Stimulated activated CD8-positive, alpha-beta memory T cell treated with anti-CD3 and anti-CD28 coated beads, Interleukin-12 subunit alpha, Interleukin-12 subunit beta, amount 100 ng/mL, for 1 hour (primary cell): Measurements from ENCODE around the gene SLC35A3.
"Not testable (repeated sequence)": the region's sequence is repeated elsewhere in the genome, so short reads cannot be mapped to it uniquely, and the experiment has no call there.

Experiments used
- DNase-seq: peaks from one replicate; pipeline ENCODE4 v3.0.0-alpha.2; 2020; ENCODE audit warnings: low read depth

Gene SLC35A3

DNA sequence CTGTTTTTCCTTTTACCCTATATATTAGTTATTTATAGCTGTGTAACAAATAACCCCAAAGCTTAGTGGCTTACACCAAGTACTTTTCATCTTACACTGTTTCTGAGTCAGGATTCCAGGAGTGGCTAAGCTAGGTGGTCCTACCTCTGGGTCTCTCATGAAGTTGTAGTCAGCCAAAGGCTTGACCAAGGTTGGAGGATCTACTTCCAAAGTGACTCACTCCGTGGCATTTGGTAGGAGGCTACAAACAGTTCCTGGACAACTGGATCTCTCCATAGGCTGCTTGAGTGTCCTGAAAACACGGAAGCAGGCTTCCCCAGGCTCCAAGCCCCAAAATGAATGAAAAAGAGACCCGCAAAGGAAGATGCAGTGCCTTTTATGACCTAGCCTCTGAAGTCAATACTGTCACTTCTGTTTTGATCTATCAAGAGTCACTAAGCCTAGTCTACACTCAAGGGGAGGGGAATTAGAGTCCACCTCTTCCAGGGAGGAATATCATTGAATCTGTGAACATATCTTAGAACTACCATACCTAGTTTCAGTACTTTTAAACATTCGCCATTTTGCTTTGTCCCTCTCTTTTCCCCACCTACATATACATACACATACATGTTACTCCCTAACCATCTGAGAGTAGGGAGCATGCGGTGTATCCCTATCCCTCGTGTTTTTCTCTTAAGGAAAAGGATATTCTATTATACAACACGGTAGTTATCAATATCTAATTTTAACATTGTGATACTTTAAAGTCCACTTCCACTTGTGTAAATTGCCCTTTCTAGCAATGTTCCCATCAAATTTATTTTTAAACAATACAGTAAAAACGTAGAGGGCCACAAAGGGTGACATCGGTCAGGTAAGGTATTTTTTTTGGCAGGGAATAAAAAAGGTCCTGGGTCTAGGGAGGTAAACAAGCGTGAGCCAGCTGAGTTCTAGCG, 67.2 kb downstream of the SLC35A3 start:
- no peak for DNase-seq

DNA sequence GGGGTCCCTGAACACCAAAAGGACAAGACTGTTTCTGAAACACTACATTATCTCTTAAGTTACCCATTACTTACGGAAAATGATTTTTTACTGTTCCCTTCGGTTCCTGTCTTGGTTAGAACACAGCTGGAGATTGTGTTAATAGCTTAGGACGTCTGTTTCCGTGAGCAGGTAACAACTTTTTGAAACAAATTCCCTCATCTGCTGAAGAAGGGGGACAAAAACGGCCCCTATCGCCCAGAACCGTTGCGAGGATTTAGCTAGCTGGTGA, 67.8 kb downstream of the SLC35A3 start:
- no peak for DNase-seq

DNA sequence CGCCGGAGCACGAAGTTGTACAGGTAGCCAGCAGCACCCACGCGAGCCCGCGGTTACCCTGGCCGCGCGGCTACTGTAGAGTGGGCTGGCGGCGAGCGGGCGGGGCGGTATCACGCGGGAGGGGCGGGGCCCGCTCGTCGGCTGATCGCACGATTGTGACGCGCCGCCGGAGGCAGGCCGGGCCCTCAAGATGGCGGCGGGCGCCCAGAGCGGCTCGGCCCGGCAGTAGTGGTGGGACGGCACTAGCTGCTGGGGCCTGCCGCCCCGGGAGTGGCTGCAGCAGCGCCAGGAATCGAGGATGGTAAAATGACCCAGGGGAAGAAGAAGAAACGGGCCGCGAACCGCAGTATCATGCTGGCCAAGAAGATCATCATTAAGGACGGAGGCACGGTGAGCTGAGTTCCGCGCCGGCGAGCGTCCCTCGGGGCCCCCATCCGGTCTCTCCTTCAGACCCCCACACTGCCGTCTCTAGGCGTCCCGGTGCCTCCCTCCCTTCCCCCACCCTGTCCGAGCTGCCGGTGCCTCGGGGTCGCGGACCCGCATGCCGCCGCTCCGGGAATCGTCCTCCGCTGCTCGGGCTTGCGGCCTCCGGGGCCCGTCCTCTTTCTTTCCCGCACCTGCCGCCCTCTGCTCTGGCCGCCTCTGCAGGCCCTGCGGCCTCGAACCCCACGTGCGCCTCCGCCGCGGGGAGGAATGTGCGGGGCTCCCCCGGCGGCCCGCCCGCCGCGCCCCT, 68.3 kb downstream of the SLC35A3 start:
- DNase-seq = peak; percentile 77

DNA sequence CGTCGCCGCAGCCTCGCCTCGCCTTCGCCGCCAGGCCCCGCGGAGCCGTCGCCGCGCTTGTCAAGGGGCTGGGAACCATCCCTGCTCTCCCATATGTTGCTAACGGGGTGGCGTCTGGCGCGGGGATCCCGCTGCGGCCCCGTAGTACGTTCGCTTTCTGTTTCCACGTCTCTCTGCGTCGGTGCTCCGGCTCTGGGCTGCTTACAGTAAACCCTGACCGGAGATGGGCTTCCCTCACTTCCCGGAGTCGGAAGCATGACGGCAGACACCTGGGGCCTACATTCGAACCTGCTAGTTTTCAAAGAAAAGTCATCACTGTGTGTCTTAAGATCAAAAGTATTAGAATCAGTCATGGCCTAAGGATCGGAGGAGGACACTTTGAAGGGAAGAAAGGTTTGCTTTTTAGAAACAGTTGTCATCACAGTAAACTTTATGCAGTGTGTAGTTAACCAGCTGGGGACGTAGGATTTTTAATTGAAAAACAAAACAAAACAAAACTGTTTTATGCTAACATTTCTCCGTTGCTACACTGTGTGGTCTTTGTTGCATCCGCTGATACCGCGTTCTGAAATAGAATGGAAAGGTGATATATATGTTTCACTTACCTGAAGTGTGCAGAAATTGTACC, 69.0 kb downstream of the SLC35A3 start:
- DNase-seq = peak; percentile 51

DNA sequence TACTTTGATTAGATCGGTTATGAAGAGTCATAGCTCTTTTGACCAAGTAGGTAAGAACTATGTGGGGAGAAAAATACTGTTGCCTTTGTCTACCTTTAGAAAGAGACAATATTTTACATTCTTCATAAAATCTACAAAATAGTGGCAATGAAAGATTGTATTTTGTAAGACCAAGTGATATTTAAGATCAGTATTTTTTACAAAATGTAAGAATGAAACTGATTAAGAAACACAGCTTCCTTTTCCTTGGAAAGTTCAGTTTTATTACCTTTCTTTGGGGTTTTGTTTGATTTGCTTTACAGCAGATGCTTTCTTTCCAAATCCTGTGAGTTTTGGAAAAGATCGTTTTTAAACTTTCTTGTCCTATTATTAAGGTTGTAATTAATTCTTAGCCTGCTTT, 69.8 kb downstream of the SLC35A3 start:
- DNase-seq = no peak

DNA sequence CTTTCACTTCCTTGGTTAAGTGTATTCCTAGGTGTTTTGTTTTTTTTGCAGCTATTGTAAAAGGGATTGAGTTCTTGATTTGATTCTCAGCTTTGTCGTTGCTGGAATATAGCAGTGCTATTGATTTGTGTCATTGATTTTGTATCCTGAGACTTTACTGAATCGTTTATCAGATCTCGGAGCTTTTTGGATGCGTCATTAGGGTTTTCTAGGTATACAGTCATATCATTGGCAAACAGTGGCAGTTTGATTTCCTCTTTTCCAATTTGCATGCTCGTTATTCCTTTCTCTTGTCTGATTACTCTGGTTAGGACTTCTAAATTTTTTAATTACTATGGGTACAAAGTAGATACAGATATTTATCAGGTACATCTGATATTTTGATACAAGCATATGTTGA, 75.4 kb downstream of the SLC35A3 start:
- DNase-seq = no peak

DNA sequence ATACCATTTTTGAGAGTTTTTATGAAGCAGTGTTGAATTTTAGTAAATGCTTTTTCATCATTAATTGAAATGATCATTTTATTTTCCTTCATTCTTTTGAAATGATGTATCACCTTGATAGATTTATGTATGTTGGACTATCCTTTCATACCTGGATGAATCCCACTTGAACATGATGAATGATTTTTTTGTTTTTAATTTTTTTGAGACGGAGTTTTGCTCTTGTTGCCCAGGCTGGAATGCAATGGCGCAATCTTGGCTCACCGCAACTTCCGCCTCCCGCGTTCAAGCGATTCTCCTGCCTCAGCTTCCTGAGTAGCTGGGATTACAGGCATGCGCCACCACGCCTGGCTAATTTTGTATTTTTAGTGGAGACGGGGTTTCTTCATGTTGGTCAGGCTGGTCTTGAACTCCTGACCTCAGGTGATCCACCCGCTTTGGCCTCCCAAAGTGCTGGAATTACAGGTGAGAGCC, 77.5 kb downstream of the SLC35A3 start:
- not testable (repeated sequence) for DNase-seq

DNA sequence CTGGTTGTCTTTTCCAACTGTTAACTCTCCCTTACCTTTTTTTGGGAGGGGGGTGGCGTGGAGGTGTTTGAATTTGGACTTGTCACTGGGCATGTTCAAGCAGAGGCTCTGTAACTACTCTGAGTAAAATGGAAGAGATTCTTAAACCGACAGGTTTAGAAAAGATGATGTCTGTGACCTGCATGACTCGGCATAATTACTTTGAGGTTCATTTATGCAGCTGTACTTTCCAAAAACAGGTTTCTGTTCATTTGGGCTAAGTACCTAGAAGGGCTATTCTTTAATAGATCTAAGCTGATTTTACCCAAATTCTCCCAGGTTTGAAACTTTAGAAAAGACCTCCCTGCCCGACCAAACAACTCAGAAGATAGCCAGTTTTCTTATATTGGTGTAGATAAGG, 80.3 kb downstream of the SLC35A3 start:
- no peak for DNase-seq

DNA sequence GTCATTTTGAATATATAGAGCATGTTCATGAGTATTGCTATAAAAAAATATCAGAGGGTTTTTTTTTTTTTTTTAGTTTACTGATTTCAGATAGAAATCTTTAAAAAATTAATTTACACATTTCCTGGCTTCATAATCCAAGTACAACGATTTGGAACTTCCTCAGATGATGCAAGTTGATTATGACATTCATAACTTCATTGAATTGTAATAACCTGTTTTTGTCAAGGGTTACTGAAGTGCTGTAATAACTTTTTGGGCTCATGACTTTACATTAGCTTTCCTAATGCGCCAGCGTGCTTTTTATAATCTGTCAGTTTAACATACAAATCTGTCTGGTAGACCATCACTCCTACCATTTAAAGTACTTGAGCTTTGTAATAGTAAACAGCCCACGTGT, 81.6 kb downstream of the SLC35A3 start:
- no peak for DNase-seq

DNA sequence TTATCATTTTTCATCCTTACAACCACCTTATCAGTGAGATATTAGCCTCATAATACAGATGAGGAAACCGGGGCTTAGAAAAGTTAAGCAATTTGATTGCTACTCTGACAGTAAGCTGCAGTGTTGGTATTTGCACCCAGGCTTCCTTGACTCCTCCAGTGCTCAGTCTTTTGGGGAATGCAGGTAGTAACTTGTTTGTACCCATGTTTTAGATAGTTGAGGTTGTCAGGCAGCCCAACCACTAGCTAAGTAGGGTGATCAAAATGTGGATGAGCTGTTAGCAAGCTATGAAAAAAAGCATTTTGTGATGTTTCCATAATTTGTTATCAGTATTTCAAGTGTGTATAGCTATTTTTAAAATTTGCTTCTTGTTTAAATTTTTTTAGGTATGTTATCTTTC, 82.1 kb downstream of the SLC35A3 start:
- DNase-seq = no peak

DNA sequence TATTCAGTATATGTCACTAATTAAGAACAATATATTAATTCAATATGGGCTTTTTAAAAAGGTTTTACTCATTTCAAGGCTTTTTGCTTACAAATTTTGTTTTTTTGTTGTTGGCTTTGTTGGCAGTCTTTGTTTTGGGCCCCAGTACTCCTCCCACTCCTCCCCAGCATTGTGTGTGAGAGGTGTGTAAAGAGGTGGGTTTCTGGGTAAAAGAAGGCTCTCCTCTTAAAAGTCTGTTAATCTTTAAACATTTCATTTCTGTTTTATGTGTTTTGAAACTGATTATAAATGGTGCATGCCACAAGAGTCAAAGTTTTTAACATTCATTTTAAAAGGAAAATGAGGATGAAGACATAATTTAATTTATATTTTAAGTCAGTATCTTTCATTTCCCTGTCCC, 83.3 kb downstream of the SLC35A3 start:
- no peak for DNase-seq

DNA sequence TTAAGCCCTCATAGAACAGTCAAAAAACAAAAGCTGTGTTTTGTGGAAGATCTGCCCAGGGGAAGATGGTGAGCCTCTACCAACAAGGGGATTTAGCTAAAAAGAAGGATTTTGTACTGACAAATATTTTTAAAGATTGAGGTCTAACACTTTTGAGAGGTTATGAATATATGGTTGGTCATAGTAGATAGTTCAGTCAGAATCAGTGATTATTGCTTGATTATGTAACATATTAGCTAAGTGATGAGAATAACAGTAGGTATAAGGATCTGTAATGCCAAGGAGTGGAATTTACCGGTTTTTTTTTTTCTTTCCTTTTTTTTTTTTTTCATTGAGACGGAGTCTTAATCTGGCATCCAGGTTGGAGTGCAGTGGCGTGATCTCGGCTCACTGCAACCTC, 83.9 kb downstream of the SLC35A3 start:
- DNase-seq = no peak

DNA sequence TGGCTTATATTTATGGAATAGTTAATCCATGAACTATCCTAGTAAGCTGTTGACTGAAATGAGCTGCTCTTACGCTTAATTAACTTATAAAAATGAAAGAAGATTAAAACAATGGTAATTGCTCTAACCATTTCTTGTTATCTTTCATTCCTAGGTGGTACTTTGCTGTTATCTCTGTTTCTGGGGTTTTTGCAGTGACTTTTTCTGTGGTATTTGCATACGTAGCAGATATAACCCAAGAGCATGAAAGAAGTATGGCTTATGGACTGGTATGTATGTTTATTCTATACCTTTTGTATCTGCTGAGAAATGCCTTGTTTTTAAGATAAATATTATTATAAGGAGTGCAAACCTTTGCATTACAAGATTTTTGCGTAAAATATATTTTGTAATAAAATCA, 91.9 kb downstream of the SLC35A3 start:
- DNase-seq = no peak

DNA sequence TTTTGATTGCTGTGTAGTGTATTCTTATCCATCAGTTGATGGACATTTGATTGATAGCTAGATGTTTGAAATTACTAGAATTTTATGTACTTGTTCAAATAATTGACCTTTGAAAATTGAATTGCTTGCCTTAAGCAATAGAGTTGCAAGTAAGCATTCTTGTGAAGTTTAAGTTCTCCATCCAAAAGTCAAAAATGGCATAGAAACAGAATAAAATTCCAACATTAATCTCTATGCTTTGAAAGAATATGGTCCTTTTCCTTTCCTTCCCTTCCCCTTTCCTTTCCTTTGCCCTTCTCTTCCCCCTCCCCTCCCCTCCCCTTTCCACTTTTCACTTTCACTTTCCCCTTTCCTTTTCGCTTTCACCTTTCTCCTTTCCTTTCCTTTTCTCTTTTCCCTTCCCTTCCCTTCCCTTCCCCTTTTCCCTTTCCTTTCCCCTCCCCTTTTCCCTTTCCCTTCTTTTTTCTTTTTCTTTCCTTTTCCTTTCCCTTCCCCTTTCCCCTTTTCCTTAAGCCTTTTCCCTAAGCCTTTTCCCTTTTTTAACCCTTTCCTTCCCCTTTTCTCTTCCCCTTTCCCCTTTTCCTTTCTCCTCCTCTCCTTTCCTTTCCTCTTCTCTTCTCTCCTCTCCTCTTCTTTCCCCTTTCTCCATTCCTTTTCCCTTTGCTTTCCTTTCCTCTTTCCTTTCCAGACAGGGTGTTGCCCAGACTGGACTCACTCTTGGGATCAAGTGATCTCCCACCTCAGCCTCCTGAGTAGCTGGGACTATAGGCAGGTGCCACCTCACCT, 95.6 kb downstream of the SLC35A3 start:
- no peak for DNase-seq

DNA sequence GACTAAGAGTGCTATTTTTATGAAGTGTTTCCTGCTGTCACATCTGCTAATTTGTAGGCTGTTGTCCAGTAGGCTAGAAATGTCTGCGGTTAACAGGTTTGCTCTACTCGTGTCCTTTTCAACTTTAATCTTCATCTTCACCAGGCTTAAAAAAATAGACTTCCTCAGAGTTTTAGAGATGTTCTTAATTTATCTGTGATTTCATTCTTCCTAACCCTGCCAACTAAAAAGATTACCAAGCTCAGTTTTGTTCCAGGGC, 96.1 kb downstream of the SLC35A3 start:
- no peak for DNase-seq

DNA sequence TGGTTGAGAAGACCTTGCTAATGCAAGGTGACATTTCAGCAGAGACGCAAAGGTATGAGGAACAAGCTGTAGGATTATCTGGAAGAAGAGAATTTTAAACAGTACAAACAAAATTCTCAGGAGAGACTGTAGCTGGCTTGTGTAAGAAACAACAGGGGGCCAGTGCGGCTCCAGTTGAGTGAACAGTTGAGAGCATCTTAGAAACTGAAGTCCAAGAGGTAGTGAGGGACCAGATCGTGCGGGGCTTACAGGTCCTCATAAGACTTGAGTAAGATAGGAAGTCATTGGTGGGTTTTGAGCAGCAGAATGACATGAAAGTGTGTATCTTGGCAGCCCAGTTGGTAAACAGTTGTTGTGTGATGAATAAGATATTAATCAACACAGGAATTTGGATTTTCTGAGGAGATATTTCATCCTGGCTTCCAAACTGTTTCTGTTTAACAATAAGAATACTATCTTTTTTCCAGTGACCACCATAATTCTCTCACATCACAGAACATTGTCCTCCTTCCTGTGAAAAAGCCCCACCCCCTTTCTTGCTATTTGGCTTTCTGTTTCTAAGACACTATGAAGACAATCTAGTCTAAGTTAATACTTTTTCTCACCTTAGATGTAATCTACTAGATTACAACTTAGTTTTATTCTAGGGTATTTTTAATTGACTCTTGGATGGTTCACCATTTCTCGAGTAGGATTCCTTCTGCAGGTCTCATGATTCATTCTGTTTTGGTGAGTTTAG, 100.6 kb downstream of the SLC35A3 start:
- no peak for DNase-seq

DNA sequence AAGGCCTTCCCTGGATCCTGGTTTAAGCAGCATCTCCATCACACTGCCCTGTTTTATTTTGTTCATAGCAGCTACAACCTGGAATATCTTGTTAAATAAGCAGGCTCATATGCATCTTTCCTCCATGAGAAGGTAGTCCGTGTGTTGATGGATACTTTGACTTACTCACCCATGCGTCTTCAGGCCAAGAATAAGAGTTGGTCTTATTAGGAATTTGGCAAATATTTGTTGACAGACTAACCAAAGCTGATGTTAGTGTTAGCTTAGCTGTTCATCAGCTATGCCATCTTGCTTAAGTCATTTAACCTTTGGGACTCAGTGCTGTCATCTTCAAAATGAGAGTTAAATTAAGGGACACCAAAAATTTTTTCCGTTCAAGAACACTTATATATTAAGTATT, 103.7 kb downstream of the SLC35A3 start:
- no peak for DNase-seq

DNA sequence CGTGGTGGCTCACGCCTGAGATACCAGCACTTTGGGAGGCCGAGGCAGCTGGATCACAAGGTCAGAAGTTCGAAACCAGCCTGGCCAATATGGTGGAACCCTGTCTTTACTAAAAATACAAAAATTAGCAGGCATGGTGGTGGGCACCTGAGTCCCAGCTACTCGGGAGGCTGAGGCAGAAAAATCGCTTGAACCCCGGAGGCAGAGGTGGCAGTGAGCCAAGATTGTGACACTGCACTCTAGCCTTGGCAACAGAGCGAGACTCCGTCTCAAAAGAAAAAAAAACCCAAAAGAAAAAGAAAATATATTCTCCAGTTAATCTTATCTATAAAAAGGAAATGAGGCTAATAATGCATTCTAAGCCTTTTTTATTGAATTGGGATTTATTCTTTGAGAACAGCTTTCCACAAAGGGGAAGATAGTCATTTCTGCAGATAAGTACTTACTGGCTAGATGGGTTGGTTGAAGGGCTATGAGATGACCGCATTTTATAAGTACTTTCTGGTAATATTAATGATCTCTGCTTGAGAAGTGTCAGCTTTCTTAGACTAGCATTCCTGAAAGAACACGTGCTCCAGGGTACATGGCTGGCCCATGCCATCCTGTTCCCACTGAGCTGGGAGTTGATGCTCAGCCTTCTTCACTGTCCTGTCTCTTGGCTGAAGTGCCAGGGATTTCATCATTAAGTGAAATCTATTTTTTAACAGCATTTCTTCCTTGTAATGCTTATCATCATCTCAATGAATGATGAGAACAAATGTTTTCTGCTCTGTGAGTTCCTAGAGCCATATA, 105.0 kb downstream of the SLC35A3 start:
- no peak for DNase-seq

DNA sequence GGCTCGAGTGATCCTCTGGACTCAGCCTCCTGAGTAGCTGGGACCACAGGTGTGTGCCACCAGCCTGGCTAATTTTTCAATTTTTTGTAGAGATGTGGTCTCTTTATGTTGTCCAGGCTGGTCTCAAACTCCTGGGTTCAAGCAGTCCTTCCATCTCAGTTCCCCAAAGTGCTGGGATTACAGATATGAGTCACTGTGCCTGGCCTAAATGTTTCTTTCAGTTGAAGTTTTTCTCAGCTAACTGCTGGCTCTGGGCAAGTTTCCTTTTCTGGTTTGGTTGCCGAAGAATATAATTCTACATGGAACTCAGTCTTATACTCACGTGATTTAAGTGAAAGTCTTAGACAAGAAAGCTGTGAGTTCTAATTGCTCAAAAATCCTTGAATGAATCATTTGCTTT, 106.0 kb downstream of the SLC35A3 start:
- DNase-seq = no peak

DNA sequence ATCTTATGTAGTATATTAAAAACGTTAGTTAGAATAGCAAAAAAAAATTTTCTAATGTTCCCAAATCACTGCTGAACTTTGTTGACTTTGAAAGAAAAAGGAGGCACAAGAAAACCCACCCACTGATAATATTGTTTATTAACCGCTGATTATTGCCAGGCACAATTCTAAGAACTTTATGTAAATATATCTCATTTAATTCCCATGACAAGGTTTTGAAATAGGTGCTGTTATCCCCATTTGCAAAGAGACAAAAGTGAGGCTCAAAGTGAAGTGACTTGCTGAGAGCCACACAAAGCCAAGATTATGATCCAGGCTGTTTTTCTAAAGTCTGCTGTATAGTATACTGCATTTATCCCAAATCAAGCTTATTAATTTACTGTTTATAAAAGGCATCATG, 106.5 kb downstream of the SLC35A3 start:
- DNase-seq = no peak

DNA sequence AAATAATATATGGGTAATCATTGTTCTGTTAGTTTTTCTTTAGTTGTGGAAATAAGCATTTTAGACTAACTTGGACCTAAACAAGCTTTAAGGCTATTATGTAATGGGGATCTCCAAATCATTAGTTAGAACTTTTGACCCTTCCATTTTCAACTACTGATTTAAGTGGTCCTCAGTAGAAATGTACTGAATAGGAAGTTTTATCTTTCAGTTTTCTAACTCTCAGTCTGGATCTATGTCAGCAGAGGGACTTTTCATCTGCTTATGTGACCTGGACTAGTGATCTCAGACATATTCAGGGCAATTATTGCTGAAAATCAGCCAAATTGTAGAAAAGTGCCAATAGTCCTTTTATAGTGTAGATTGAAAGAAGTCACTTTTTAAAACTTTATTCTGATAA, 106.9 kb downstream of the SLC35A3 start:
- no peak for DNase-seq
